ENCODE measurements around the gene DYRK4.

DYRK4 gene

DNA sequence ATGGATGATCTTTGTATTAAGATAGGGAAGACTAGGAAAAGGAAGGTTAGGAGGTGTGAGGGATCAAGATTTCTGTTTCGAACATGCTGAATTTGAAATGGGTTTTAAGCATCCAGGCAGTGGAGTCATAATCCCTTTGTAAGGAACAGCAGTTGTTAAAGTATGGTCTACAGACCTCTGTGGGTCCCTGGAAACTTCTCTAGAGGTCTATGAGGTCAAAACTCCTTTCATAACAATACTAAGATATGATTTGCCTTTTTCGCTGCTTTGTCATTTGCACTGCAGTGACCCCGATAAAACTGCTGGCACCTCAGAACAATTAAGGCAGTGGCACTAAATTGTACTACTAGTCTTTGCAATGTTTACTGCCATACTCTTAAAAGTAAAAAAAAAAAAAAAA, 21.8 kb upstream of the DYRK4 start:
- Histone ChIP-seq H3K4me3 (ENCODE audit: low read depth, low read length) (peak overlapping the region; percentile 93), H3K9me3 (ENCODE audit: control insufficient read depth, insufficient read depth, low read length) (no peaks in the 10 kb centered on the region), H3K9ac (ENCODE audit: low read depth, low read length) (no peak overlapping the region), H3K27me3 (ENCODE audit: control insufficient read depth, insufficient read depth, low read length) (no peaks in the 10 kb centered on the region), H3K36me3 (ENCODE audit: control insufficient read depth, insufficient read depth, low read length) (peaks cover 34% of the 10 kb centered on the region), H3K4me1 (ENCODE audit: control insufficient read depth, insufficient read depth, low read length) (peaks cover 11% of the 10 kb centered on the region), H3K27ac (ENCODE audit: low read depth, low read length) (no peak overlapping the region)

GRCh38 chr12:4540638-4541037, 21.4 kb upstream of the DYRK4 start:
- Histone ChIP-seq H3K4me3 (ENCODE audit: low read depth, low read length) (no peak overlapping the region), H3K36me3 (ENCODE audit: control insufficient read depth, insufficient read depth, low read length) (peaks cover 38% of the 10 kb centered on the region), H3K9me3 (ENCODE audit: control insufficient read depth, insufficient read depth, low read length) (no peaks in the 10 kb centered on the region), H3K27me3 (ENCODE audit: control insufficient read depth, insufficient read depth, low read length) (no peaks in the 10 kb centered on the region), H3K9ac (ENCODE audit: low read depth, low read length) (no peak overlapping the region), H3K27ac (ENCODE audit: low read depth, low read length) (no peak overlapping the region), H3K4me1 (ENCODE audit: control insufficient read depth, insufficient read depth, low read length) (peaks cover 11% of the 10 kb centered on the region)

DNA sequence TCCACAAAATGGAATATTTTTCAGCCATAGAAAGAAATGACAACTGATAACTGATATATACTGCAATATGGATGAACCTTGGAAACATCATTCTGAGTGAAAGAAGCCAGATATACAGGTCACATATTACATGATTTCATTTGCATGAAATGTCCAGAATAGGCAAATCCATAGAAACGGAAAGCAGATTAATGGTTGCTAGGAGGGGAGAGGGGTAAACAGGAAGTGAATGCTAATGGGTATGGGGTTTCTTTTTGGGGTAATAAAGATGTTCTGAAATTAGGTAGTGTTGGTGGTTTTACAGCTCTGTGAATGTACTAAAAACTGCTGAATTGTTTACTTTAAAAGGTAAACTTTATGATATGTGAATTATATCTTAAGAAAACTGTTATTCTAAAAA, 16.8 kb upstream of the DYRK4 start:
- no peak overlapping the region for H3K9ac ChIP-seq (ENCODE audit: low read depth, low read length)
- H3K9me3 ChIP-seq (ENCODE audit: control insufficient read depth, insufficient read depth, low read length) = no peaks in the 10 kb centered on the region
- peaks cover 83% of the 10 kb centered on the region for H3K36me3 ChIP-seq (ENCODE audit: control insufficient read depth, insufficient read depth, low read length)
- H3K27ac ChIP-seq (ENCODE audit: low read depth, low read length) = no peak overlapping the region
- H3K27me3 ChIP-seq (ENCODE audit: control insufficient read depth, insufficient read depth, low read length) = no peaks in the 10 kb centered on the region
- H3K4me3 ChIP-seq (ENCODE audit: low read depth, low read length) = no peak overlapping the region
- H3K4me1 ChIP-seq (ENCODE audit: control insufficient read depth, insufficient read depth, low read length) = peaks cover 8% of the 10 kb centered on the region

DNA sequence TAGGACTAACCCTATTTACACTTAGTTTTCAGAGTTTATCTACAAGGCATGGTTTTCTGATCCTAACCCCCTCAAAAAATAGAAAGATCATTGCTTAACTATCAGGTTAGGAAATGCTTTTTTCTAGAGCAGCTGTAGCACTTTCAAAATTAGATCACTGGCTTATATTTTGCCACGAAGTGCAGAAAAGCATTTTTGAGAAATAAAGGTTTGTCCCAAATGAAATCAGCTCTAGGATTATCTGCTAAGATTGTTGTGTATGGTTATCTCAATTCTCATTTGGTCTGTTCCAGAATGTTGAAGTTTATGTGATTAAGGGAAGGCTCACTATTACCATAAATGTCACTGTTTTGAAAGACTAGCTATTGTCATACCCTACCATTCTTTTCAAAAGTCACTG, 9.8 kb upstream of the DYRK4 start:
- H3K27me3 ChIP-seq (ENCODE audit: control insufficient read depth, insufficient read depth, low read length) = no peaks in the 10 kb centered on the region
- peaks cover 8% of the 10 kb centered on the region for H3K4me1 ChIP-seq (ENCODE audit: control insufficient read depth, insufficient read depth, low read length)
- H3K4me3 ChIP-seq (ENCODE audit: low read depth, low read length) = no peak overlapping the region
- peaks cover 94% of the 10 kb centered on the region for H3K36me3 ChIP-seq (ENCODE audit: control insufficient read depth, insufficient read depth, low read length)
- H3K9me3 ChIP-seq (ENCODE audit: control insufficient read depth, insufficient read depth, low read length) = no peaks in the 10 kb centered on the region
- no peak overlapping the region for H3K27ac ChIP-seq (ENCODE audit: low read depth, low read length)
- no peak overlapping the region for H3K9ac ChIP-seq (ENCODE audit: low read depth, low read length)

DNA sequence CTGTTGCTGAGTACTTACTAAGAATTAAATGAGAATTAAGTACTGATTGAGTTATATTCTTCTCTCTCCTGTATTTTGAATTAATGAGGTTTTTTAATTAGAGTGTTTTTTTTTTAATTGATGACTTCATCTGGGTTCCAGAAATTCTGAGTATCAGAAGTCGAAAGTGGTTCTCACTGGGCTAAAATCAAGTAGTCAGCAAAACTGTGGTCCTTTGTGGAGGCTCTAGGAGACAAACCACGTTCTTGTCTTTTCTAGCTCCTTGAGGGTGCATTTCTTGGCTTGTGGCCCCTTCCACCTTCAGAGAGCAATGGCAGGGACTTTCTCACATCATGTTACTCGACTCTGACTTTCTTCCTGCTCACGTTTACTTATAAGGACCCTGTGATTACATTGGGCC, 8.1 kb upstream of the DYRK4 start:
- Histone ChIP-seq H3K4me3 (ENCODE audit: low read depth, low read length) (no peak overlapping the region), H3K27ac (ENCODE audit: low read depth, low read length) (no peak overlapping the region), H3K4me1 (ENCODE audit: control insufficient read depth, insufficient read depth, low read length) (peaks cover 6% of the 10 kb centered on the region), H3K9ac (ENCODE audit: low read depth, low read length) (no peak overlapping the region), H3K9me3 (ENCODE audit: control insufficient read depth, insufficient read depth, low read length) (no peaks in the 10 kb centered on the region), H3K36me3 (ENCODE audit: control insufficient read depth, insufficient read depth, low read length) (peaks cover 93% of the 10 kb centered on the region), H3K27me3 (ENCODE audit: control insufficient read depth, insufficient read depth, low read length) (no peaks in the 10 kb centered on the region)

GRCh38 chr12:4555804-4556203, 6.2 kb upstream of the DYRK4 start:
- Histone ChIP-seq H3K27me3 (ENCODE audit: control insufficient read depth, insufficient read depth, low read length) (no peaks in the 10 kb centered on the region), H3K9me3 (ENCODE audit: control insufficient read depth, insufficient read depth, low read length) (no peaks in the 10 kb centered on the region), H3K36me3 (ENCODE audit: control insufficient read depth, insufficient read depth, low read length) (peaks cover 90% of the 10 kb centered on the region), H3K27ac (ENCODE audit: low read depth, low read length) (no peak overlapping the region), H3K4me3 (ENCODE audit: low read depth, low read length) (no peak overlapping the region), H3K9ac (ENCODE audit: low read depth, low read length) (no peak overlapping the region), H3K4me1 (ENCODE audit: control insufficient read depth, insufficient read depth, low read length) (no peaks in the 10 kb centered on the region)

DNA sequence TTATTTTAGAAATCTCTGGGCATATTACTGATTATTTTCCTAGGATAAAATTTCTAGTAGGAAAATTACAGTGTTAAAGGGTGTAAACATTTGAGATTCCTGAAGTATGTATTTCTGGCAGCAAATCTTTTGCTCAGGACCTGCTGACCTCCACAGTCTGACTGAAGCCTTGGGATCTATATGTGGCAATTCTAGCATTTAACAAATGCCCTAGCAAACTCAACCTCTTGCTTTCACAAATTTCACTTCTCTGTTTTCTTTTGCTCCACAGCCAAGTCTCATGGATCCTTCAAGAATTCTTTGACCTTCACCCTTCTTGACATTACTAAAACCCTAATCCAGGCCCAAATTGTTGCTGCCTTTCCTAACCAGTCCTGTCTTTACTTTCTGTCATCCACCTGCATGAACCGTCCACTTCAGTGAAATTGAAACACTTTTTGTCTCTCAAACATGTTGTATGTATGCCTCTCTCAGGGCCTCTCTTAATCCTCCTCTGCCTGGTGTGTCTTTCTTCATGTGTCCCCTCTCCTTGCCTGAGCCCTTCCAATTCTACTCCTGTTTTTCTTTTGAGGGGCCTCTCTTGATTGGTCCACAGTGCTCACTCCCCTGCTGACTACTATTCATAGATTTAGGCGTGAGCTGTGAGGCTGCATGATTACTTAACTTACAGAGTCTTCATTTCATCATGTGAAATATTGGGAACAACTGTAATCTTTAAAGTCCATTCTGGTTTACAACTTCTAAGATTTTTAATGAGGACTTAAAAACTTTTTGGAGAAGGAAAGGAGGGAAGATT, 5.1 kb upstream of the DYRK4 start:
- Histone ChIP-seq H3K4me3 (ENCODE audit: low read depth, low read length) (no peak overlapping the region), H3K9me3 (ENCODE audit: control insufficient read depth, insufficient read depth, low read length) (no peaks in the 10 kb centered on the region), H3K36me3 (ENCODE audit: control insufficient read depth, insufficient read depth, low read length) (peaks cover 82% of the 10 kb centered on the region), H3K4me1 (ENCODE audit: control insufficient read depth, insufficient read depth, low read length) (peaks cover 3% of the 10 kb centered on the region; the same call in 1 of the 2 replicates), H3K27ac (ENCODE audit: low read depth, low read length) (no peak overlapping the region), H3K9ac (ENCODE audit: low read depth, low read length) (no peak overlapping the region), H3K27me3 (ENCODE audit: control insufficient read depth, insufficient read depth, low read length) (no peaks in the 10 kb centered on the region)

GRCh38 chr12:4557586-4557985, 4.4 kb upstream of the DYRK4 start:
- H3K27ac ChIP-seq (ENCODE audit: low read depth, low read length) = no peak overlapping the region
- peaks cover 76% of the 10 kb centered on the region for H3K36me3 ChIP-seq (ENCODE audit: control insufficient read depth, insufficient read depth, low read length)
- peaks cover 5% of the 10 kb centered on the region for H3K27me3 ChIP-seq (ENCODE audit: control insufficient read depth, insufficient read depth, low read length)
- H3K4me3 ChIP-seq (ENCODE audit: low read depth, low read length) = no peak overlapping the region
- no peaks in the 10 kb centered on the region for H3K9me3 ChIP-seq (ENCODE audit: control insufficient read depth, insufficient read depth, low read length)
- no peak overlapping the region for H3K9ac ChIP-seq (ENCODE audit: low read depth, low read length)
- H3K4me1 ChIP-seq (ENCODE audit: control insufficient read depth, insufficient read depth, low read length) = peaks cover 7% of the 10 kb centered on the region; the same call in 1 of the 2 replicates

DNA sequence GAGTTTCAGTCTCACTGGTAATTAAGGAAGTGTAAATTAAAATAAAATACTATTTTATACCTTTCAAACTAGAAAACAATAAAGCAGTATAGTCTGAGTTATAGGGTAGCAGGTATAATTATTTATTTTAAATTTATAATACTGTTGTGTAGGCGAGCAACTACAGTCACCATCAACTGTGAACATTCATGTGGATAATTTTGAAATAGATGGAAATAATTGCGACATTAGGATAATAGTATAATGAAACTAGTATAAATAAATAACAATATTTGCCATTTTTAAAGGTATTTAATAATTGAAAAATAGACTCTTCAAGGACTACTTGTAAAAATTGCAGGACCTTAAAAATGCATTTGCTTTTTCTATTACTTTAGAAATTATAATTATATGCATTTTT, 3.8 kb upstream of the DYRK4 start:
- peaks cover 7% of the 10 kb centered on the region; the same call in 1 of the 2 replicates for H3K4me1 ChIP-seq (ENCODE audit: control insufficient read depth, insufficient read depth, low read length)
- peaks cover 70% of the 10 kb centered on the region for H3K36me3 ChIP-seq (ENCODE audit: control insufficient read depth, insufficient read depth, low read length)
- no peak overlapping the region for H3K4me3 ChIP-seq (ENCODE audit: low read depth, low read length)
- H3K27ac ChIP-seq (ENCODE audit: low read depth, low read length) = no peak overlapping the region
- peaks cover 10% of the 10 kb centered on the region for H3K27me3 ChIP-seq (ENCODE audit: control insufficient read depth, insufficient read depth, low read length)
- no peak overlapping the region for H3K9ac ChIP-seq (ENCODE audit: low read depth, low read length)
- no peaks in the 10 kb centered on the region for H3K9me3 ChIP-seq (ENCODE audit: control insufficient read depth, insufficient read depth, low read length)

DNA sequence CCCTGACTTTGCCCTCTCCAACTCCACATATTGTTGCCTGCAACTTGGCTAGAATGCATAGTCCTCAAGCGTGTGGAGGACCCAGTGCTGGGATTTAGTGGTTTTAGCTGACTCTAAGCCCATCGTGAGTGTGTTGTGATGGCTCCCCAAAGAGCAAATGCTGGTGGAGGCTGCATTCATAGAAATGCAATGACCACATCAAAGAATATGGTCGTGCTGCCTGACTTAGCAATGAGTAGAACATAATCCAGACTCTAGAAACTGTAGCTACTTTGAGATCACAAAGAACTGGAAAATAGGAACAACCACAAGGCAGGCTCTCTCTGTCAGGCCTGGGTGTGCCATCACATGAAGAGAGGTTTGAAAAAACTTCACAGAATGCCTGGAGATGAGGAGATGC, 1.3 kb downstream of the DYRK4 start:
- Histone ChIP-seq H3K27ac (ENCODE audit: low read depth, low read length) (no peak overlapping the region), H3K27me3 (ENCODE audit: control insufficient read depth, insufficient read depth, low read length) (peaks cover 18% of the 10 kb centered on the region), H3K36me3 (ENCODE audit: control insufficient read depth, insufficient read depth, low read length) (peaks cover 21% of the 10 kb centered on the region), H3K9ac (ENCODE audit: low read depth, low read length) (no peak overlapping the region), H3K9me3 (ENCODE audit: control insufficient read depth, insufficient read depth, low read length) (no peaks in the 10 kb centered on the region), H3K4me3 (ENCODE audit: low read depth, low read length) (no peak overlapping the region), H3K4me1 (ENCODE audit: control insufficient read depth, insufficient read depth, low read length) (peaks cover 7% of the 10 kb centered on the region; the same call in 1 of the 2 replicates)

GRCh38 chr12:4564818-4565217, 2.8 kb downstream of the DYRK4 start:
- peaks cover 18% of the 10 kb centered on the region for H3K27me3 ChIP-seq (ENCODE audit: control insufficient read depth, insufficient read depth, low read length)
- no peak overlapping the region for H3K4me3 ChIP-seq (ENCODE audit: low read depth, low read length)
- H3K4me1 ChIP-seq (ENCODE audit: control insufficient read depth, insufficient read depth, low read length) = peaks cover 7% of the 10 kb centered on the region; the same call in 1 of the 2 replicates
- no peak overlapping the region for H3K27ac ChIP-seq (ENCODE audit: low read depth, low read length)
- peaks cover 7% of the 10 kb centered on the region; the same call in 1 of the 2 replicates for H3K36me3 ChIP-seq (ENCODE audit: control insufficient read depth, insufficient read depth, low read length)
- no peaks in the 10 kb centered on the region for H3K9me3 ChIP-seq (ENCODE audit: control insufficient read depth, insufficient read depth, low read length)
- no peak overlapping the region for H3K9ac ChIP-seq (ENCODE audit: low read depth, low read length)
